Astrocyte (in vitro differentiated cells and primary cell): Measurements from ENCODE around the gene POU6F2. TPM values are rescaled to one million over a fixed set of nuclear protein-coding genes. Genes with fewer than 3 reads are reported as not detected.

Experiments
- DNase-seq: peaks from one replicate; pipeline ENCODE4 v3.0.0-alpha.2; 2010; ENCODE audit warnings: low read depth
- FAIRE-seq: peaks from 2 replicates; lab custom pipeline; 2011; peaks lifted over from hg19 to GRCh38; lab: Jason Lieb, UNC
- H2AFZ ChIP-seq: 2 replicates; pipeline ENCODE4 v1.6.0; 2012; ENCODE audit warnings: low read depth, low read length, inconsistent platforms
- H3K27ac ChIP-seq: 2 replicates; pipeline ENCODE4 v1.5.1; 2011; ENCODE audit warnings: low read depth, low read length, inconsistent platforms
- H3K27me3 ChIP-seq: 2 replicates; pipeline ENCODE4 v1.6.0; 2011; ENCODE audit warnings: low read length, inconsistent platforms; ENCODE audit not compliant: insufficient read depth
- H3K36me3 ChIP-seq: 2 replicates; pipeline ENCODE4 v1.5.1; 2011; ENCODE audit warnings: low read length, inconsistent platforms; ENCODE audit not compliant: insufficient read depth
- H3K4me1 ChIP-seq: 2 replicates; pipeline ENCODE4 v1.5.1; 2011; ENCODE audit warnings: low read length, inconsistent platforms; ENCODE audit not compliant: insufficient read depth
- H3K4me2 ChIP-seq: 2 replicates; pipeline ENCODE4 v1.6.0; 2012; ENCODE audit warnings: low read length, inconsistent platforms
- H3K4me3 ChIP-seq: 2 replicates; pipeline ENCODE4 v1.5.1; 2011; ENCODE audit warnings: low read depth, mild to moderate bottlenecking, low read length, inconsistent platforms; ENCODE audit not compliant: insufficient read depth
- H3K79me2 ChIP-seq: 2 replicates; pipeline ENCODE4 v1.6.0; 2012; ENCODE audit warnings: mild to moderate bottlenecking, low read length, inconsistent platforms; ENCODE audit not compliant: insufficient read depth
- H3K9ac ChIP-seq: 2 replicates; pipeline ENCODE4 v1.6.0; 2012; ENCODE audit warnings: mild to moderate bottlenecking, low read length, inconsistent platforms
- H3K9me3 ChIP-seq: 2 replicates; pipeline ENCODE4 v1.5.1; 2012; ENCODE audit warnings: low read depth, mild to moderate bottlenecking, low read length, inconsistent platforms; ENCODE audit not compliant: insufficient read depth
- H4K20me1 ChIP-seq: 2 replicates; pipeline ENCODE4 v1.6.0; 2012; ENCODE audit warnings: low read length, inconsistent platforms; ENCODE audit not compliant: insufficient read depth
- H3K27ac Mint-ChIP-seq: one replicate; pipeline ENCODE4 v1.8.0; 2021; ENCODE audit warnings: mild to moderate bottlenecking, mixed read lengths; ENCODE audit not compliant: unreplicated experiment
- H3K27me3 Mint-ChIP-seq: one replicate; pipeline ENCODE4 v1.8.0; 2021; ENCODE audit warnings: low read depth, mixed read lengths; ENCODE audit not compliant: unreplicated experiment
- H3K36me3 Mint-ChIP-seq: one replicate; pipeline ENCODE4 v1.8.0; 2021; ENCODE audit warnings: low read depth, mixed read lengths; ENCODE audit not compliant: unreplicated experiment
- H3K4me1 Mint-ChIP-seq: one replicate; pipeline ENCODE4 v1.8.0; 2021; ENCODE audit warnings: low read depth, mixed read lengths; ENCODE audit not compliant: unreplicated experiment
- H3K4me3 Mint-ChIP-seq: one replicate; pipeline ENCODE4 v1.8.0; 2021; ENCODE audit warnings: mild to moderate bottlenecking, moderate library complexity, mixed read lengths; ENCODE audit not compliant: unreplicated experiment
- H3K9me3 Mint-ChIP-seq: one replicate; pipeline ENCODE4 v1.8.0; 2021; ENCODE audit warnings: mild to moderate bottlenecking, mixed read lengths; ENCODE audit not compliant: unreplicated experiment
- EZH2 ChIP-seq: IDR thresholded peaks from 2 replicates; pipeline ENCODE4 v1.6.1; 2012; ENCODE audit warnings: mild to moderate bottlenecking, low read length, inconsistent platforms; ENCODE audit not compliant: insufficient read depth
- total RNA-seq: library from RNA; stranded (reverse); gene quantifications from 2 replicates; pipeline ENCODE4 v1.2.1, GENCODE V29; 2021
- TF ChIP-seq, protein P1 (sequence below): IDR thresholded peaks from 2 replicates; pipeline ENCODE4 v1.5.1; 2011; ENCODE audit warnings: low read depth, mild to moderate bottlenecking, inconsistent platforms, low read length, moderate library complexity; ENCODE audit not compliant: insufficient read depth

Gene POU6F2
- total RNA-seq, 1 donor from 2014 or later = 0.45 TPM

DNA sequence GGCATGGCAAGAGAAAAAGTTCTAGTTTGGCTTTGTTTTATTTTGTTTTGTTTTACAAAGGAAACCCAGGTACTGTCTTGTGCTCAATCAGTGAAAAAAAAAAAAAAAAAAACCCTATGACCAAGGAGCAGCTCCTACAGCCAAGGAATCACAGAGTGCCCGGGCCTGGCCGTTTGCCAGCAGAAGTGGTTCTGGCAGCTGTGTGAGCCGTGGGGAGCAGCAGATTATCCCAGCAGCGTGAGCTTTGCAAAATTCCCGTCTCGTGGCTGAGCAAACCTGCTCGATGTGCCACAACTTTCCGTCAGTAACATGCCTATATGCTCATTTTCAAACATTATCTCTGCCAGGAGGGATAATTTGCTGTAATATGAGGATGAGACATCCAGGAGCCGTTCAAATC lies 293.7 kb downstream of the POU6F2 start:
- no peak for FAIRE-seq
- peaks cover 4% of the 10 kb centered on the region for H3K4me1 Mint-ChIP-seq
- no peak for DNase-seq

DNA sequence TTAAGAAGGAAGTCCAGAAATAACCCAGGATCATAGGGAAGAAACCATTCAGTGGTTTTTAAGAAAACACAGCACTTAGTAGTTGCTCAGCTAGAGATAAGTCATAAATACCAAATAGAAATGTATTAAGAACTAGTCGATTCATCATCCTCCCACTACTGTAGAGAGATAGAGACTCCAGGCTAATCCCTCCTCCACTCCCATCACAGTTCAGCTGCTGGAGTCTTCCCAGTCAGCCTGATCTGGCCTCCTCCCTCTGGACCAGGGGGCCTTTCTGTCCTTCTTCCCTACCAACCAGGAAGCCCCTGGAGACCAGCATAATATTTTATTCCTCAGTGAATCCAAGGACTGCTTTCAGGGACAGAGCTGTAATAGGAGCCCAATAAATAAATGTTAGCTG lies 294.4 kb downstream of the POU6F2 start:
- H3K27me3 ChIP-seq = no peaks in the 10 kb centered on the region
- no peaks in the 10 kb centered on the region for H3K9me3 ChIP-seq
- H3K4me1 ChIP-seq = no peaks in the 10 kb centered on the region
- no peak overlapping the region for H3K4me2 ChIP-seq
- H3K79me2 ChIP-seq = no peaks in the 10 kb centered on the region
- no peak overlapping the region for H3K9ac ChIP-seq
- Mint-ChIP-seq H3K27ac (no peak overlapping the region), H3K4me1 (peaks cover 4% of the 10 kb centered on the region), H3K9me3 (no peaks in the 10 kb centered on the region), H3K36me3 (no peaks in the 10 kb centered on the region), H3K4me3 (no peak overlapping the region), H3K27me3 (peaks cover 3% of the 10 kb centered on the region)
- FAIRE-seq (no peak), DNase-seq (no peak)
- no peak overlapping the region for H2AFZ ChIP-seq
- no peaks in the 10 kb centered on the region for H3K36me3 ChIP-seq
- TF ChIP-seq EZH2 = no peak
- TF ChIP-seq, protein P1, sequence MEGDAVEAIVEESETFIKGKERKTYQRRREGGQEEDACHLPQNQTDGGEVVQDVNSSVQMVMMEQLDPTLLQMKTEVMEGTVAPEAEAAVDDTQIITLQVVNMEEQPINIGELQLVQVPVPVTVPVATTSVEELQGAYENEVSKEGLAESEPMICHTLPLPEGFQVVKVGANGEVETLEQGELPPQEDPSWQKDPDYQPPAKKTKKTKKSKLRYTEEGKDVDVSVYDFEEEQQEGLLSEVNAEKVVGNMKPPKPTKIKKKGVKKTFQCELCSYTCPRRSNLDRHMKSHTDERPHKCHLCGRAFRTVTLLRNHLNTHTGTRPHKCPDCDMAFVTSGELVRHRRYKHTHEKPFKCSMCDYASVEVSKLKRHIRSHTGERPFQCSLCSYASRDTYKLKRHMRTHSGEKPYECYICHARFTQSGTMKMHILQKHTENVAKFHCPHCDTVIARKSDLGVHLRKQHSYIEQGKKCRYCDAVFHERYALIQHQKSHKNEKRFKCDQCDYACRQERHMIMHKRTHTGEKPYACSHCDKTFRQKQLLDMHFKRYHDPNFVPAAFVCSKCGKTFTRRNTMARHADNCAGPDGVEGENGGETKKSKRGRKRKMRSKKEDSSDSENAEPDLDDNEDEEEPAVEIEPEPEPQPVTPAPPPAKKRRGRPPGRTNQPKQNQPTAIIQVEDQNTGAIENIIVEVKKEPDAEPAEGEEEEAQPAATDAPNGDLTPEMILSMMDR = no peak
- H3K27ac ChIP-seq = no peak overlapping the region
- no peaks in the 10 kb centered on the region for H4K20me1 ChIP-seq
- no peak overlapping the region for H3K4me3 ChIP-seq

More for the DNA sequence above, 293.7 kb downstream of the POU6F2 start:
- H3K27me3 ChIP-seq = no peaks in the 10 kb centered on the region
- H3K27ac ChIP-seq = no peak overlapping the region
- no peak overlapping the region for H3K27ac Mint-ChIP-seq
- no peak overlapping the region for H3K4me3 ChIP-seq
- no peak overlapping the region for H3K9ac ChIP-seq
- H3K4me1 ChIP-seq = no peaks in the 10 kb centered on the region
- TF ChIP-seq EZH2 = no peak
- TF ChIP-seq, protein P1 = no peak
- H3K9me3 ChIP-seq = no peaks in the 10 kb centered on the region
- no peak overlapping the region for H3K4me3 Mint-ChIP-seq
- H3K36me3 Mint-ChIP-seq = no peaks in the 10 kb centered on the region
- H3K27me3 Mint-ChIP-seq = peaks cover 3% of the 10 kb centered on the region
- H3K4me2 ChIP-seq = no peak overlapping the region
- no peaks in the 10 kb centered on the region for H4K20me1 ChIP-seq
- H2AFZ ChIP-seq = no peak overlapping the region
- no peaks in the 10 kb centered on the region for H3K79me2 ChIP-seq
- no peaks in the 10 kb centered on the region for H3K36me3 ChIP-seq
- H3K9me3 Mint-ChIP-seq = no peaks in the 10 kb centered on the region

DNA sequence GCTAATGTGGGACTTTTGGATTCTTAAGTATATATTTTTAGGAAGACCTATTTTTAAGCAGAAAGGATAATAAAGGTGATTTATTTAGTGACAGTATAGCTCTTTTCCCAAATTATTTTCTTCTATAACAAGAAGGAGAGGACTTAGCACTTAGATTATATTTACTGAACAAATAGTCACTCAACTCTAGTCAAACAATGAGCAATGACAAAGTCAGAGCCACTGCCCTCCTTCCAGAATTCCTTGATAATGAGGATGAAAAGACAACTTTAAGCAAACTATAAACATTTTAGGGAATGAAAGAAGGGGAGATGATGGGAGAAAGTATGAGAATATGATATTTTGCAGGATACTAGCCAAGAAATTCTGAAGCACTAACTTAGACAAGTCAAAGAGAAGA lies 295.0 kb downstream of the POU6F2 start:
- FAIRE-seq = no peak
- H3K27me3 Mint-ChIP-seq = peaks cover 3% of the 10 kb centered on the region
- peaks cover 4% of the 10 kb centered on the region for H3K4me1 Mint-ChIP-seq
- Histone ChIP-seq H3K27me3 (no peaks in the 10 kb centered on the region), H3K4me1 (no peaks in the 10 kb centered on the region), H3K4me2 (no peak overlapping the region), H3K79me2 (no peaks in the 10 kb centered on the region), H2AFZ (no peak overlapping the region), H3K9me3 (no peaks in the 10 kb centered on the region), H4K20me1 (no peaks in the 10 kb centered on the region), H3K36me3 (no peaks in the 10 kb centered on the region), H3K9ac (no peak overlapping the region), H3K27ac (no peak overlapping the region), H3K4me3 (no peak overlapping the region)
- no peak overlapping the region for H3K4me3 Mint-ChIP-seq
- H3K27ac Mint-ChIP-seq = no peak overlapping the region
- H3K9me3 Mint-ChIP-seq = no peaks in the 10 kb centered on the region
- no peaks in the 10 kb centered on the region for H3K36me3 Mint-ChIP-seq
- DNase-seq = no peak
- TF ChIP-seq EZH2 = no peak
- TF ChIP-seq, protein P1 = no peak
